Thyroid gland (tissue), 4 donors: ENCODE results near the gene OLFML1.

Experiments used
- POLR2A ChIP-seq, 2 donors: fragments of 450-650 bp; IDR thresholded peaks; one replicate each; pipeline ENCODE4 v1.6.1; 2017; ENCODE audit warnings: antibody characterized with exemption in 2 of 2, mild to moderate bottlenecking in 2 of 2, moderate library complexity in 1 of 2
- TF ChIP-seq, protein P1 (sequence below), 6 experiments: fragments of 200-600 bp in 3 of 6; fragments of 450-650 bp in 3 of 6; sonication (generic) in 3 of 6; IDR thresholded peaks; one replicate each; pipeline ENCODE4 v1.5.1; 2016 to 2019; ENCODE audit warnings: antibody characterized with exemption in 6 of 6, mild to moderate bottlenecking in 2 of 6, inconsistent platforms in 1 of 6, moderate library complexity in 1 of 6

DNA sequence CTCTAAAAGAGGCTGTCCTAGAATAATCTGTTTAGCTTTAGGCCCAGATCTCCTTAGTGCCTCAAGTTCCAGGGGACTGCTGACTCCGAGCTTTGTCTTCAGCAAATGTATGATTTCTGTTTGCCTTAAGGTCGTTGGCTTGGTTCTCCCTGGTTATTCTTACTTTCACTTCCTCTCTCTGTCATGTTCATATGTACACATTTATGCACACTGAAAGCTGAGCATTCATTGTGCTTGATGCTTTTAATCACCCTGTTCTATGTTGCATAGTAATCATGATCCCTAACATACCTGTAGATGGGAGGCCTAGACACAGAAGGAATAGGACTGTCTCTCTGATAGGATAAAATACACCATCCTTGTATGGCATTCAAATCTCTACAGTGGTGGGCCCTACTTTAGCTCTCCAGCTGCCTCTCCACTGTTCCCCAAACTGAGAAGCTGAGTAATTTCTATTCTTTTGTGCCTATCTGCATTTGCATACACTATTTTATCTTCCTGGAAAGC is 35.7 kb downstream of the OLFML1 start:
- TF ChIP-seq, protein P1, sequence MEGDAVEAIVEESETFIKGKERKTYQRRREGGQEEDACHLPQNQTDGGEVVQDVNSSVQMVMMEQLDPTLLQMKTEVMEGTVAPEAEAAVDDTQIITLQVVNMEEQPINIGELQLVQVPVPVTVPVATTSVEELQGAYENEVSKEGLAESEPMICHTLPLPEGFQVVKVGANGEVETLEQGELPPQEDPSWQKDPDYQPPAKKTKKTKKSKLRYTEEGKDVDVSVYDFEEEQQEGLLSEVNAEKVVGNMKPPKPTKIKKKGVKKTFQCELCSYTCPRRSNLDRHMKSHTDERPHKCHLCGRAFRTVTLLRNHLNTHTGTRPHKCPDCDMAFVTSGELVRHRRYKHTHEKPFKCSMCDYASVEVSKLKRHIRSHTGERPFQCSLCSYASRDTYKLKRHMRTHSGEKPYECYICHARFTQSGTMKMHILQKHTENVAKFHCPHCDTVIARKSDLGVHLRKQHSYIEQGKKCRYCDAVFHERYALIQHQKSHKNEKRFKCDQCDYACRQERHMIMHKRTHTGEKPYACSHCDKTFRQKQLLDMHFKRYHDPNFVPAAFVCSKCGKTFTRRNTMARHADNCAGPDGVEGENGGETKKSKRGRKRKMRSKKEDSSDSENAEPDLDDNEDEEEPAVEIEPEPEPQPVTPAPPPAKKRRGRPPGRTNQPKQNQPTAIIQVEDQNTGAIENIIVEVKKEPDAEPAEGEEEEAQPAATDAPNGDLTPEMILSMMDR (IDR thresholded peaks at IDR 0.05), result no peak
- TF ChIP-seq POLR2A (IDR thresholded peaks at IDR 0.05), result no peak
